HEK293 (cell line): ENCODE results near the gene VPS37C.

Experiments used
- CTCF ChIA-PET: fragments of 350-600 bp; formaldehyde crosslinking; extraction: SDS; loops from one replicate; lab custom pipeline; 2021; ENCODE audit warnings: antibody characterized with exemption; lab: Yijun Ruan, JAX
- POLR2A ChIA-PET: fragments of 300-600 bp; formaldehyde crosslinking; extraction: SDS; loops from one replicate; lab custom pipeline; 2020; ENCODE audit warnings: antibody characterized with exemption, inconsistent platforms; lab: Yijun Ruan, JAX
- H3K27ac ChIP-seq: fragments of 200-500 bp; sonication (Bioruptor generic); 2 replicates; pipeline ENCODE4 v1.5.1; 2014; ENCODE audit warnings: low read depth, low read length, control low read depth, inconsistent platforms; ENCODE audit errors: extremely low read depth
- H3K36me3 ChIP-seq, 2 experiments: fragments of 200-500 bp in 1 of 2; sonication (Bioruptor generic) in 1 of 2; 1 replicate in 1 of 2; 2 replicates in 1 of 2; pipeline ENCODE4 v1.5.1; 2014 to 2017; ENCODE audit warnings: inconsistent platforms in 2 of 2, low read length in 2 of 2; ENCODE audit not compliant: control insufficient read depth in 2 of 2, insufficient read depth in 1 of 2
- H3K4me1 ChIP-seq: fragments of 200-500 bp; sonication (Bioruptor generic); 2 replicates; pipeline ENCODE4 v1.5.1; 2014; ENCODE audit warnings: mild to moderate bottlenecking, low read length, inconsistent platforms; ENCODE audit not compliant: control insufficient read depth, insufficient read depth
- H3K4me3 ChIP-seq: 2 replicates; pipeline ENCODE4 v1.5.1; 2011; ENCODE audit warnings: low read depth, mild to moderate bottlenecking, control low read depth, low read length, moderate library complexity
- H3K9me3 ChIP-seq: fragments of 200-500 bp; sonication (Bioruptor generic); 2 replicates; pipeline ENCODE4 v1.5.1; 2014; ENCODE audit warnings: low read depth, low read length, inconsistent platforms; ENCODE audit not compliant: control insufficient read depth, insufficient read depth
- ELK4 ChIP-seq: IDR thresholded peaks from 2 replicates; pipeline ENCODE4 v1.6.1; 2011; ENCODE audit warnings: mild to moderate bottlenecking, low read depth, low read length, borderline replicate concordance
- HOXC10 ChIP-seq: sonication (generic); formaldehyde crosslinking; IDR thresholded peaks from 2 replicates; pipeline ENCODE4 v1.8.1; 2023; ENCODE audit warnings: mild to moderate bottlenecking, missing genetic modification reagents
- MZF1 ChIP-seq: fragments of 450-650 bp; formaldehyde crosslinking; IDR thresholded peaks from 2 replicates; pipeline ENCODE4 v1.5.1; 2017; ENCODE audit warnings: missing biosample characterization, missing genetic modification characterization, borderline replicate concordance
- ZBTB1 ChIP-seq: fragments of 450-650 bp; formaldehyde crosslinking; IDR thresholded peaks from 2 replicates; pipeline ENCODE4 v1.5.1; 2016; ENCODE audit warnings: missing biosample characterization, missing genetic modification characterization
- ZBTB8A ChIP-seq: fragments of 450-650 bp; formaldehyde crosslinking; IDR thresholded peaks from 2 replicates; pipeline ENCODE4 v1.5.1; 2016; ENCODE audit warnings: missing biosample characterization, missing genetic modification characterization
- ZNF114 ChIP-seq: fragments of 450-650 bp; formaldehyde crosslinking; IDR thresholded peaks from 2 replicates; pipeline ENCODE4 v1.5.0; 2017; ENCODE audit warnings: missing biosample characterization, missing genetic modification characterization
- ZNF132 ChIP-seq: fragments of 450-650 bp; formaldehyde crosslinking; IDR thresholded peaks from 2 replicates; pipeline ENCODE4 v1.5.1; 2017; ENCODE audit warnings: missing biosample characterization, missing genetic modification characterization, borderline replicate concordance
- ZNF148 ChIP-seq: fragments of 450-650 bp; formaldehyde crosslinking; IDR thresholded peaks from 2 replicates; pipeline ENCODE4 v1.5.0; 2017; ENCODE audit warnings: missing biosample characterization, missing genetic modification characterization, borderline replicate concordance
- ZNF155 ChIP-seq: fragments of 450-650 bp; formaldehyde crosslinking; IDR thresholded peaks from 2 replicates; pipeline ENCODE4 v1.5.1; 2016; ENCODE audit warnings: missing biosample characterization, missing genetic modification characterization
- ZNF211 ChIP-seq: fragments of 450-650 bp; formaldehyde crosslinking; IDR thresholded peaks from 2 replicates; pipeline ENCODE4 v1.5.1; 2016; ENCODE audit warnings: low read depth, missing biosample characterization, missing genetic modification characterization
- ZNF221 ChIP-seq: fragments of 450-650 bp; formaldehyde crosslinking; IDR thresholded peaks from 2 replicates; pipeline ENCODE4 v1.5.1; 2017; ENCODE audit warnings: missing biosample characterization, missing genetic modification characterization, borderline replicate concordance
- ZNF223 ChIP-seq: fragments of 450-650 bp; formaldehyde crosslinking; IDR thresholded peaks from 2 replicates; pipeline ENCODE4 v1.5.1; 2016; ENCODE audit warnings: missing biosample characterization, missing genetic modification characterization
- ZNF23 ChIP-seq: fragments of 450-650 bp; formaldehyde crosslinking; IDR thresholded peaks from 2 replicates; pipeline ENCODE4 v1.5.1; 2016; ENCODE audit warnings: missing biosample characterization, missing genetic modification characterization, borderline replicate concordance
- ZNF302 ChIP-seq: fragments of 450-650 bp; formaldehyde crosslinking; IDR thresholded peaks from 2 replicates; pipeline ENCODE4 v1.5.1; 2016; ENCODE audit warnings: missing biosample characterization, missing genetic modification characterization, low read depth
- ZNF473 ChIP-seq: fragments of 450-650 bp; formaldehyde crosslinking; IDR thresholded peaks from 2 replicates; pipeline ENCODE4 v1.5.1; 2017; ENCODE audit warnings: missing biosample characterization, missing genetic modification characterization
- ZNF488 ChIP-seq: fragments of 450-650 bp; formaldehyde crosslinking; IDR thresholded peaks from 2 replicates; pipeline ENCODE4 v1.5.1; 2016; ENCODE audit warnings: missing biosample characterization, missing genetic modification characterization
- ZNF521 ChIP-seq: fragments of 450-650 bp; formaldehyde crosslinking; IDR thresholded peaks from 2 replicates; pipeline ENCODE4 v1.5.1; 2017; ENCODE audit warnings: missing biosample characterization, mild to moderate bottlenecking, missing genetic modification characterization
- ZNF580 ChIP-seq: fragments of 450-650 bp; formaldehyde crosslinking; IDR thresholded peaks from 2 replicates; pipeline ENCODE4 v1.5.1; 2016; ENCODE audit warnings: missing biosample characterization, missing genetic modification characterization
- ZNF629 ChIP-seq: fragments of 450-650 bp; formaldehyde crosslinking; IDR thresholded peaks from 2 replicates; pipeline ENCODE4 v1.5.1; 2017; ENCODE audit warnings: missing biosample characterization, missing genetic modification characterization
- ZNF658 ChIP-seq: fragments of 450-650 bp; formaldehyde crosslinking; IDR thresholded peaks from 2 replicates; pipeline ENCODE4; 2016; ENCODE audit warnings: missing biosample characterization, missing genetic modification characterization
- ZNF670 ChIP-seq: fragments of 450-650 bp; formaldehyde crosslinking; IDR thresholded peaks from 2 replicates; pipeline ENCODE4 v1.5.1; 2016; ENCODE audit warnings: missing biosample characterization, missing genetic modification characterization, low read depth
- ZNF677 ChIP-seq: fragments of 450-650 bp; IDR thresholded peaks from 2 replicates; pipeline ENCODE4 v1.5.0; 2018; ENCODE audit warnings: missing biosample characterization, mild to moderate bottlenecking, missing genetic modification characterization, moderate library complexity
- ZXDB ChIP-seq: fragments of 450-650 bp; formaldehyde crosslinking; IDR thresholded peaks from 2 replicates; pipeline ENCODE4 v1.5.1; 2016; ENCODE audit warnings: missing biosample characterization, missing genetic modification characterization

The VPS37C gene

GRCh38 chr11:61113201-61113600, 48.0 kb downstream of the VPS37C start:
- TF ChIP-seq ZNF221 (no peak), ZNF23 (tag by site-specific recombination) (no peak), ZNF473 (tag by site-specific recombination) (no peak), ZNF148 (tag by site-specific recombination) (no peak)
- POLR2A ChIA-PET, result no interaction called here
- Histone ChIP-seq H3K9me3 (no peaks in the 10 kb centered on the region), H3K4me3 (no peak overlapping the region), H3K4me1 (no peaks in the 10 kb centered on the region), H3K27ac (no peak overlapping the region), H3K36me3 (no peaks in the 10 kb centered on the region)
- CTCF ChIA-PET, result interaction anchor here (0.5 to 1.2 kb wide), 4 partner anchors 16 to 371 kb away, joined by 3 to 5 read pairs (median 4); no protein-coding TSS in a partner anchor

- Histone ChIP-seq H3K27ac (no peak overlapping the region), H3K4me1 (no peaks in the 10 kb centered on the region), H3K9me3 (no peaks in the 10 kb centered on the region), H3K4me3 (no peak overlapping the region), H3K36me3 (no peaks in the 10 kb centered on the region)
- ChIA-PET POLR2A (no interaction called here), CTCF (interaction anchor here (0.6 to 1.0 kb wide), 2 partner anchors 16 to 74 kb away, joined by 3 read pairs; no protein-coding TSS in a partner anchor)
- no peak for TF ChIP-seq HOXC10
These were observed 48.7 kb downstream of the VPS37C start for GRCh38 chr11:61112575-61112974.

- ChIA-PET CTCF (interaction anchor here (0.5 to 0.6 kb wide), 3 partner anchors 10 to 333 kb away, joined by 3 to 5 read pairs (median 3); no protein-coding TSS in a partner anchor), POLR2A (no interaction called here)
These were observed 49.3 kb downstream of the VPS37C start for GRCh38 chr11:61111786-61112517.

GRCh38 chr11:61111050-61111435, 50.2 kb downstream of the VPS37C start:
- POLR2A ChIA-PET, result no interaction called here
- no peaks in the 10 kb centered on the region for H3K4me1 ChIP-seq
- no peak overlapping the region for H3K4me3 ChIP-seq
- no peak overlapping the region for H3K27ac ChIP-seq
- CTCF ChIA-PET, result no interaction called here
- H3K9me3 ChIP-seq, result no peaks in the 10 kb centered on the region
- H3K36me3 ChIP-seq, result no peaks in the 10 kb centered on the region
- no peak for TF ChIP-seq ZNF677 (tag by site-specific recombination)
- TF ChIP-seq ZNF521 (tag by site-specific recombination), result no peak
- TF ChIP-seq ZNF580 (tag by site-specific recombination), result no peak
- no peak for TF ChIP-seq ZBTB1
- TF ChIP-seq HOXC10, result no peak
- no peak for TF ChIP-seq ZNF211 (tag by site-specific recombination)
- no peak for TF ChIP-seq ZNF114
- no peak for TF ChIP-seq ZNF629 (tag by site-specific recombination)
- no peak for TF ChIP-seq ZNF302 (tag by site-specific recombination)
- TF ChIP-seq ZNF488 (tag by site-specific recombination), result no peak
- TF ChIP-seq ZNF223 (tag by site-specific recombination), result no peak
- no peak for TF ChIP-seq ZNF670 (tag by site-specific recombination)
- TF ChIP-seq ZNF155 (tag by site-specific recombination), result no peak
- TF ChIP-seq ZNF132 (tag by site-specific recombination), result no peak
- no peak for TF ChIP-seq ZXDB (tag by site-specific recombination)
- no peak for TF ChIP-seq ZNF658
- no peak for TF ChIP-seq ELK4

More at GRCh38 chr11:61111786-61112517, 49.3 kb downstream of the VPS37C start:
- Histone ChIP-seq H3K27ac (no peak overlapping the region), H3K4me1 (no peaks in the 10 kb centered on the region), H3K4me3 (no peak overlapping the region), H3K9me3 (no peaks in the 10 kb centered on the region), H3K36me3 (no peaks in the 10 kb centered on the region)
- no peak for TF ChIP-seq ZBTB8A (tag by site-specific recombination)
- TF ChIP-seq MZF1 (tag by site-specific recombination), result no peak
